ENCODE results near the gene TMEM62. TPM values are rescaled to one million over a fixed set of nuclear protein-coding genes. Genes with fewer than 3 reads are reported as not detected.

Gene TMEM62
- total RNA-seq, 1 experiment from 2014 or later: 7.2 TPM

DNA sequence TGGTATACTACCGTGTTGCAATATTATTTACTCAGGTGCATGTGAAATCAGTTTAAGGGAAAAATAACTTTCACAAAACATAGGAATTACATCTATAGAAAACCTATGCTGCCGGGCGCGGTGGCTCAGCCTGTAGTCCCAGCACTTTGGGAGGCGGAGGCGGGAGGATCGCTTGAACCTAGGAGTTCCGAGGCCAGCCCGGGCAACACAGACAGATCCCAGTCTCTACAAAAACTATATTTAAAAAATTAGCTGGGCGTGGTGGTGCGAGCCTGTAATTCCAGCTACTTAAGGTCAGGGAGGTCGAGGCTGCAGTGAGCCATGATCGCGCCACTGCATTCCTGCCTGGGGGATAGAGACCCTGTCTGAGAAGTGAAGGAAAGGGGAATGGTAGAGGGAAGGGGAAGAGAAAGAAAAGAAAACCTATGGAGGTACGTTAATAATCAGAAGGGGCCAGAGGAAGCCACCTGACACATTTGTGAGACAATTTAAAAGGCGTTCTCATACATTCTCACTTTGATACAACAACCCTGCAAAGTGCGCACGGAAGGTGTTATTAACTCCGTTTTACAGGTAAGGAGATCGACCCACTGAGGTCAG lies 456 bp upstream of the TMEM62 start:
- H2AFZ ChIP-seq (ENCODE audit: low read length): peak overlapping the region; percentile 17
- no peak for DNase-seq
- H2BK20ac ChIP-seq (ENCODE audit: low read depth, low read length, poor library complexity, severe bottlenecking): no peak overlapping the region
- no peak overlapping the region for H3T11ph ChIP-seq (ENCODE audit: low read length)
- no peaks in the 10 kb centered on the region; the same call in 1 of the 2 replicates for H3K4me1 ChIP-seq (ENCODE audit: insufficient read depth, low read length)
- peaks cover 9 to 16% of the 10 kb centered on the region in 2 experiments for H3K9me3 Mint-ChIP-seq
- H2BK12ac ChIP-seq (ENCODE audit: insufficient read length, low read depth, low read length): no peak overlapping the region
- H3K9me3 ChIP-seq (ENCODE audit: control insufficient read depth, low read depth, low read length): no peaks in the 10 kb centered on the region
- no peak overlapping the region for H4K5ac ChIP-seq (ENCODE audit: insufficient read length, low read depth, low read length)
- no peak overlapping the region for H4K91ac ChIP-seq (ENCODE audit: insufficient read length, low read depth, low read length)
- H3K23me2 ChIP-seq (ENCODE audit: insufficient read length, low read depth, low read length, poor library complexity, severe bottlenecking): peaks cover 6% of the 10 kb centered on the region
- peaks cover 40% of the 10 kb centered on the region for H3K27me3 Mint-ChIP-seq (ENCODE audit: low read depth)
- TF ChIP-seq, protein P1, sequence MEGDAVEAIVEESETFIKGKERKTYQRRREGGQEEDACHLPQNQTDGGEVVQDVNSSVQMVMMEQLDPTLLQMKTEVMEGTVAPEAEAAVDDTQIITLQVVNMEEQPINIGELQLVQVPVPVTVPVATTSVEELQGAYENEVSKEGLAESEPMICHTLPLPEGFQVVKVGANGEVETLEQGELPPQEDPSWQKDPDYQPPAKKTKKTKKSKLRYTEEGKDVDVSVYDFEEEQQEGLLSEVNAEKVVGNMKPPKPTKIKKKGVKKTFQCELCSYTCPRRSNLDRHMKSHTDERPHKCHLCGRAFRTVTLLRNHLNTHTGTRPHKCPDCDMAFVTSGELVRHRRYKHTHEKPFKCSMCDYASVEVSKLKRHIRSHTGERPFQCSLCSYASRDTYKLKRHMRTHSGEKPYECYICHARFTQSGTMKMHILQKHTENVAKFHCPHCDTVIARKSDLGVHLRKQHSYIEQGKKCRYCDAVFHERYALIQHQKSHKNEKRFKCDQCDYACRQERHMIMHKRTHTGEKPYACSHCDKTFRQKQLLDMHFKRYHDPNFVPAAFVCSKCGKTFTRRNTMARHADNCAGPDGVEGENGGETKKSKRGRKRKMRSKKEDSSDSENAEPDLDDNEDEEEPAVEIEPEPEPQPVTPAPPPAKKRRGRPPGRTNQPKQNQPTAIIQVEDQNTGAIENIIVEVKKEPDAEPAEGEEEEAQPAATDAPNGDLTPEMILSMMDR (conservative IDR thresholded peaks at IDR 0.05): no peak
- no peak overlapping the region for H3K14ac ChIP-seq (ENCODE audit: insufficient read depth, low read length)
- H2BK15ac ChIP-seq (ENCODE audit: low read depth, low read length): no peak overlapping the region
- H3K4me1 Mint-ChIP-seq: peaks cover 19 to 21% of the 10 kb centered on the region in 2 experiments
- no peak overlapping the region for H3K18ac ChIP-seq (ENCODE audit: insufficient read length, low read depth, low read length)
- no peak overlapping the region for H4K8ac ChIP-seq (replicated peaks; ENCODE audit: insufficient read length, low read depth, low read length)
- no peak overlapping the region for H3K27ac ChIP-seq (ENCODE audit: insufficient read length, low read depth, low read length)
- H3K9ac ChIP-seq (ENCODE audit: extremely low read depth, insufficient read length, low read length): peak overlapping the region; percentile 1
- no peak overlapping the region for H2BK5ac ChIP-seq (ENCODE audit: insufficient read length, low read length)
- no peak overlapping the region for H3K56ac ChIP-seq (ENCODE audit: insufficient read length, low read depth, low read length)
- H3K4me3 Mint-ChIP-seq: peak overlapping the region; percentile 86 to 88
- H4K20me1 ChIP-seq (ENCODE audit: control insufficient read depth, insufficient read depth, insufficient read length): no peaks in the 10 kb centered on the region
- peak overlapping the region; percentile 59 for H3K4me2 ChIP-seq (ENCODE audit: insufficient read depth, insufficient read length, low read length)
- H3K79me2 ChIP-seq (ENCODE audit: insufficient read depth, low read length): no peaks in the 10 kb centered on the region
- peaks cover 7% of the 10 kb centered on the region; the same call in 1 of the 2 replicates for H3K27me3 ChIP-seq (ENCODE audit: insufficient read depth, low read length)
- no CpG with 5 or more reads among the region's 20 CpGs for WGBS (ENCODE audit: extremely low coverage, insufficient read length, low lambda C conversion rate)
- H3K27ac Mint-ChIP-seq: peak overlapping the region in 1 of 3 experiments; percentile 44; a peak in 1 of 7 replicates
- H2AK5ac ChIP-seq (ENCODE audit: insufficient read length, low read length): no peak overlapping the region
- no peak overlapping the region for H3K4ac ChIP-seq (ENCODE audit: low read depth, low read length)
- H3K36me3 Mint-ChIP-seq (ENCODE audit: insufficient read depth in 1 of 3, low read depth in 3 of 3): peaks cover 0 to 7% (median 2%) of the 10 kb centered on the region in 3 experiments; a peak in 2 of 7 replicates
- H2BK120ac ChIP-seq (ENCODE audit: low read depth, low read length, poor library complexity, severe bottlenecking): no peak overlapping the region
- H3K23ac ChIP-seq (ENCODE audit: insufficient read length, low read depth, low read length): no peak overlapping the region
- H3K79me1 ChIP-seq (ENCODE audit: insufficient read depth, low read depth, low read length, poor library complexity, severe bottlenecking): no peaks in the 10 kb centered on the region

All from H9 (cell line).